ENCODE data around the gene DRICH1.
"Not testable (repeated sequence)": the region's sequence is repeated elsewhere in the genome, so short reads cannot be mapped to it uniquely, and the experiment has no call there.

DNA sequence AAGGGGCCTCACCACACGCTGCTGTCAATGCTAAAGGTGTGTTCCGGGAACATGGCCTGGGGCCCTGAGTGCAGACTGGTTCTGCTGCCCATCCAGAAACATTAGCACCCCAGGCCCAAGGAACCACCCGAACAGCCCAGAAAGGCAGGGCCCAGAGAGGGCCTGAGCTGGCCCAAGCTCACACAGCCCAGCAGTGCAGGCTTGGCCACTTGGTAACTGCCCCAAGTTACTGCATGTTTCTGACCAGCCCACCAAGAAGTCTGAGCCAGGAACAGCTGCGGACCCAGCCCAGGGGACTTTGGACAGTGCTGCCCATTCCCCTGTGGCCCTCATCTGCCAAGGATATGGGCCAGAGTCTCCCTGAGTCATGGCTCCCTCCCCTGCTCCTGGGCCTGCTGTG, 39.3 kb upstream of the DRICH1 start:
- not testable (repeated sequence) for TF ChIP-seq ZNF20 (CRISPR knock-in tag; IDR thresholded peaks at IDR 0.05); ZSCAN12 (CRISPR knock-in tag; IDR thresholded peaks at IDR 0.05); SAP130 (CRISPR knock-in tag; IDR thresholded peaks at IDR 0.05; ENCODE audit: low read depth); ZNF567 (CRISPR knock-in tag; IDR thresholded peaks at IDR 0.05; ENCODE audit: borderline replicate concordance)
- TF ChIP-seq, protein P1, sequence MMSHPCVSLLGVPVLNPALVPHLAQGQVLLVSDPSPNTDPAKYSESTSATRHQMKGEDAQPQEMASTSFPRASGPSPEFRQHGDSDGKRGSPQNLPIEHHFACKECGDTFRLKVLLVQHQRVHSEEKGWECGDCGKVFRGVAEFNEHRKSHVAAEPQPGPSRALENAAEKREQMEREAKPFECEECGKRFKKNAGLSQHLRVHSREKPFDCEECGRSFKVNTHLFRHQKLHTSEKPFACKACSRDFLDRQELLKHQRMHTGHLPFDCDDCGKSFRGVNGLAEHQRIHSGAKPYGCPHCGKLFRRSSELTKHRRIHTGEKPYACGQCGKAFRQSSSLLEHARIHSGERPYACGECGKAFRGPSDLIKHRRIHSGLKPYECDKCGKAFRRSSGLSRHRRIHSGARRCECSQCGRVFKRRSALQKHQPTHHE (CRISPR knock-in tag; IDR thresholded peaks at IDR 0.05; ENCODE audit: borderline replicate concordance): not testable (repeated sequence)
- TF ChIP-seq, protein P2, sequence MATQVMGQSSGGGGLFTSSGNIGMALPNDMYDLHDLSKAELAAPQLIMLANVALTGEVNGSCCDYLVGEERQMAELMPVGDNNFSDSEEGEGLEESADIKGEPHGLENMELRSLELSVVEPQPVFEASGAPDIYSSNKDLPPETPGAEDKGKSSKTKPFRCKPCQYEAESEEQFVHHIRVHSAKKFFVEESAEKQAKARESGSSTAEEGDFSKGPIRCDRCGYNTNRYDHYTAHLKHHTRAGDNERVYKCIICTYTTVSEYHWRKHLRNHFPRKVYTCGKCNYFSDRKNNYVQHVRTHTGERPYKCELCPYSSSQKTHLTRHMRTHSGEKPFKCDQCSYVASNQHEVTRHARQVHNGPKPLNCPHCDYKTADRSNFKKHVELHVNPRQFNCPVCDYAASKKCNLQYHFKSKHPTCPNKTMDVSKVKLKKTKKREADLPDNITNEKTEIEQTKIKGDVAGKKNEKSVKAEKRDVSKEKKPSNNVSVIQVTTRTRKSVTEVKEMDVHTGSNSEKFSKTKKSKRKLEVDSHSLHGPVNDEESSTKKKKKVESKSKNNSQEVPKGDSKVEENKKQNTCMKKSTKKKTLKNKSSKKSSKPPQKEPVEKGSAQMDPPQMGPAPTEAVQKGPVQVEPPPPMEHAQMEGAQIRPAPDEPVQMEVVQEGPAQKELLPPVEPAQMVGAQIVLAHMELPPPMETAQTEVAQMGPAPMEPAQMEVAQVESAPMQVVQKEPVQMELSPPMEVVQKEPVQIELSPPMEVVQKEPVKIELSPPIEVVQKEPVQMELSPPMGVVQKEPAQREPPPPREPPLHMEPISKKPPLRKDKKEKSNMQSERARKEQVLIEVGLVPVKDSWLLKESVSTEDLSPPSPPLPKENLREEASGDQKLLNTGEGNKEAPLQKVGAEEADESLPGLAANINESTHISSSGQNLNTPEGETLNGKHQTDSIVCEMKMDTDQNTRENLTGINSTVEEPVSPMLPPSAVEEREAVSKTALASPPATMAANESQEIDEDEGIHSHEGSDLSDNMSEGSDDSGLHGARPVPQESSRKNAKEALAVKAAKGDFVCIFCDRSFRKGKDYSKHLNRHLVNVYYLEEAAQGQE (IDR thresholded peaks at IDR 0.05; ENCODE audit: borderline replicate concordance in 1 of 2, low read depth in 1 of 2, low read length in 2 of 2): not testable (repeated sequence)
- TF ChIP-seq, protein P3, sequence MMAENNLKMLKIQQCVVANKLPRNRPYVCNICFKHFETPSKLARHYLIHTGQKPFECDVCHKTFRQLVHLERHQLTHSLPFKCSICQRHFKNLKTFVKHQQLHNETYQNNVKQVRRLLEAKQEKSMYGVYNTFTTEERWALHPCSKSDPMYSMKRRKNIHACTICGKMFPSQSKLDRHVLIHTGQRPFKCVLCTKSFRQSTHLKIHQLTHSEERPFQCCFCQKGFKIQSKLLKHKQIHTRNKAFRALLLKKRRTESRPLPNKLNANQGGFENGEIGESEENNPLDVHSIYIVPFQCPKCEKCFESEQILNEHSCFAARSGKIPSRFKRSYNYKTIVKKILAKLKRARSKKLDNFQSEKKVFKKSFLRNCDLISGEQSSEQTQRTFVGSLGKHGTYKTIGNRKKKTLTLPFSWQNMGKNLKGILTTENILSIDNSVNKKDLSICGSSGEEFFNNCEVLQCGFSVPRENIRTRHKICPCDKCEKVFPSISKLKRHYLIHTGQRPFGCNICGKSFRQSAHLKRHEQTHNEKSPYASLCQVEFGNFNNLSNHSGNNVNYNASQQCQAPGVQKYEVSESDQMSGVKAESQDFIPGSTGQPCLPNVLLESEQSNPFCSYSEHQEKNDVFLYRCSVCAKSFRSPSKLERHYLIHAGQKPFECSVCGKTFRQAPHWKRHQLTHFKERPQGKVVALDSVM (CRISPR knock-in tag; IDR thresholded peaks at IDR 0.05): not testable (repeated sequence)
- TF ChIP-seq, protein P4, sequence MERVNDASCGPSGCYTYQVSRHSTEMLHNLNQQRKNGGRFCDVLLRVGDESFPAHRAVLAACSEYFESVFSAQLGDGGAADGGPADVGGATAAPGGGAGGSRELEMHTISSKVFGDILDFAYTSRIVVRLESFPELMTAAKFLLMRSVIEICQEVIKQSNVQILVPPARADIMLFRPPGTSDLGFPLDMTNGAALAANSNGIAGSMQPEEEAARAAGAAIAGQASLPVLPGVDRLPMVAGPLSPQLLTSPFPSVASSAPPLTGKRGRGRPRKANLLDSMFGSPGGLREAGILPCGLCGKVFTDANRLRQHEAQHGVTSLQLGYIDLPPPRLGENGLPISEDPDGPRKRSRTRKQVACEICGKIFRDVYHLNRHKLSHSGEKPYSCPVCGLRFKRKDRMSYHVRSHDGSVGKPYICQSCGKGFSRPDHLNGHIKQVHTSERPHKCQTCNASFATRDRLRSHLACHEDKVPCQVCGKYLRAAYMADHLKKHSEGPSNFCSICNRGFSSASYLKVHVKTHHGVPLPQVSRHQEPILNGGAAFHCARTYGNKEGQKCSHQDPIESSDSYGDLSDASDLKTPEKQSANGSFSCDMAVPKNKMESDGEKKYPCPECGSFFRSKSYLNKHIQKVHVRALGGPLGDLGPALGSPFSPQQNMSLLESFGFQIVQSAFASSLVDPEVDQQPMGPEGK (CRISPR knock-in tag; IDR thresholded peaks at IDR 0.05): not testable (repeated sequence)
